H9 (cell line): Measurements from ENCODE around the gene BRD1. TPM values are rescaled to one million over a fixed set of nuclear protein-coding genes. Genes with fewer than 3 reads are reported as not detected.

ENCODE experiments used
- DNase-seq: peaks from one replicate; pipeline ENCODE4 v3.0.0-alpha.2; 2017
- H2AFZ ChIP-seq: one replicate; pipeline ENCODE4 v1.6.1; 2013; ENCODE audit warnings: mild to moderate bottlenecking, low read length, control low read depth, moderate library complexity
- H2AK5ac ChIP-seq: 2 replicates; pipeline ENCODE4 v1.6.1; 2013; ENCODE audit warnings: low read length, control low read depth, mixed read lengths; ENCODE audit not compliant: insufficient read length
- H2BK120ac ChIP-seq: one replicate; pipeline ENCODE4 v1.6.1; 2013; ENCODE audit warnings: low read depth, mild to moderate bottlenecking, low read length, control low read depth, inconsistent platforms; ENCODE audit not compliant: poor library complexity, severe bottlenecking
- H2BK12ac ChIP-seq: 2 replicates; pipeline ENCODE4 v1.6.1; 2013; ENCODE audit warnings: low read length, control low read depth, mixed read lengths, low read depth; ENCODE audit not compliant: insufficient read length
- H2BK15ac ChIP-seq: 2 replicates; pipeline ENCODE4 v1.6.1; 2013; ENCODE audit warnings: low read depth, low read length, control low read depth
- H2BK20ac ChIP-seq: one replicate; pipeline ENCODE4 v1.6.1; 2013; ENCODE audit warnings: low read depth, mild to moderate bottlenecking, low read length, control low read depth, inconsistent platforms; ENCODE audit not compliant: poor library complexity, severe bottlenecking
- H2BK5ac ChIP-seq: 2 replicates; pipeline ENCODE4 v1.6.1; 2013; ENCODE audit warnings: low read length, control low read depth, mixed read lengths; ENCODE audit not compliant: insufficient read length
- H3K14ac ChIP-seq: 2 replicates; pipeline ENCODE4 v1.6.1; 2013; ENCODE audit warnings: low read length, control low read depth; ENCODE audit not compliant: insufficient read depth
- H3K18ac ChIP-seq: 2 replicates; pipeline ENCODE4 v1.6.1; 2013; ENCODE audit warnings: low read depth, mild to moderate bottlenecking, mixed read lengths, low read length, control low read depth; ENCODE audit not compliant: insufficient read length
- H3K23ac ChIP-seq: 2 replicates; pipeline ENCODE4 v1.6.1; 2013; ENCODE audit warnings: low read length, control low read depth, mixed read lengths, low read depth; ENCODE audit not compliant: insufficient read length
- H3K23me2 ChIP-seq: 2 replicates; pipeline ENCODE4 v1.6.1; 2013; ENCODE audit warnings: low read depth, mild to moderate bottlenecking, mixed read lengths, low read length, control low read depth; ENCODE audit not compliant: insufficient read length, poor library complexity, severe bottlenecking
- H3K27ac ChIP-seq: 2 replicates; pipeline ENCODE4 v1.5.1; 2013; ENCODE audit warnings: low read length, control low read depth, mixed read lengths, low read depth; ENCODE audit not compliant: insufficient read length
- H3K27me3 ChIP-seq: 2 replicates; pipeline ENCODE4 v1.6.1; 2013; ENCODE audit warnings: low read length, control low read depth, inconsistent platforms; ENCODE audit not compliant: insufficient read depth
- H3K4ac ChIP-seq: 2 replicates; pipeline ENCODE4 v1.6.1; 2013; ENCODE audit warnings: low read depth, mild to moderate bottlenecking, control low read depth, inconsistent platforms, low read length, moderate library complexity
- H3K4me1 ChIP-seq: 2 replicates; pipeline ENCODE4 v1.6.1; 2013; ENCODE audit warnings: low read length, control low read depth, inconsistent platforms; ENCODE audit not compliant: insufficient read depth
- H3K4me2 ChIP-seq: 2 replicates; pipeline ENCODE4 v1.6.1; 2013; ENCODE audit warnings: low read length, control low read depth, mixed read lengths; ENCODE audit not compliant: insufficient read length, insufficient read depth
- H3K56ac ChIP-seq: 2 replicates; pipeline ENCODE4 v1.6.1; 2013; ENCODE audit warnings: low read depth, mild to moderate bottlenecking, mixed read lengths, low read length, control low read depth; ENCODE audit not compliant: insufficient read length
- H3K79me1 ChIP-seq: 2 replicates; pipeline ENCODE4 v1.6.1; 2013; ENCODE audit warnings: low read depth, mild to moderate bottlenecking, moderate library complexity, low read length, control low read depth, inconsistent platforms; ENCODE audit not compliant: insufficient read depth, poor library complexity, severe bottlenecking
- H3K79me2 ChIP-seq: 2 replicates; pipeline ENCODE4 v1.6.1; 2013; ENCODE audit warnings: low read length, control low read depth, inconsistent platforms; ENCODE audit not compliant: insufficient read depth
- H3K9ac ChIP-seq: 2 replicates; pipeline ENCODE4 v1.6.1; 2013; ENCODE audit warnings: low read length, control low read depth, mixed read lengths; ENCODE audit not compliant: insufficient read length; ENCODE audit errors: extremely low read depth
- H3K9me3 ChIP-seq: one replicate; pipeline ENCODE4 v1.6.1; 2013; ENCODE audit warnings: low read depth, low read length, inconsistent platforms; ENCODE audit not compliant: control insufficient read depth
- H3T11ph ChIP-seq: one replicate; pipeline ENCODE4 v1.6.1; 2013; ENCODE audit warnings: mild to moderate bottlenecking, low read length, control low read depth, inconsistent platforms
- H4K20me1 ChIP-seq: one replicate; pipeline ENCODE4 v1.6.1; 2013; ENCODE audit not compliant: control insufficient read depth, insufficient read length, insufficient read depth
- H4K5ac ChIP-seq: 2 replicates; pipeline ENCODE4 v1.6.1; 2013; ENCODE audit warnings: low read depth, mild to moderate bottlenecking, mixed read lengths, low read length, control low read depth; ENCODE audit not compliant: insufficient read length
- H4K8ac ChIP-seq: replicated peaks from 2 replicates; pipeline ENCODE4 v1.6.1; 2013; ENCODE audit warnings: low read length, control low read depth, mixed read lengths, low read depth; ENCODE audit not compliant: insufficient read length
- H4K91ac ChIP-seq: 2 replicates; pipeline ENCODE4 v1.6.1; 2013; ENCODE audit warnings: low read depth, mild to moderate bottlenecking, moderate library complexity, mixed read lengths, low read length, control low read depth; ENCODE audit not compliant: insufficient read length
- H3K27ac Mint-ChIP-seq, 3 experiments: 2 replicates in 2 of 3; 3 replicates in 1 of 3; pipeline ENCODE4 v1.8.0; 2020 to 2021; ENCODE audit warnings: mixed read lengths in 3 of 3, mild to moderate bottlenecking in 1 of 3, moderate library complexity in 1 of 3
- H3K27me3 Mint-ChIP-seq: 2 replicates; pipeline ENCODE4 v1.8.0; 2021; ENCODE audit warnings: low read depth, mild to moderate bottlenecking, moderate library complexity, mixed read lengths
- H3K36me3 Mint-ChIP-seq, 3 experiments: 2 replicates in 2 of 3; 3 replicates in 1 of 3; pipeline ENCODE4 v1.8.0; 2020 to 2021; ENCODE audit warnings: low read depth in 3 of 3, mixed read lengths in 3 of 3; ENCODE audit not compliant: insufficient read depth in 1 of 3
- H3K4me1 Mint-ChIP-seq, 2 experiments: 2 replicates each; pipeline ENCODE4 v1.8.0; 2020; ENCODE audit warnings: mixed read lengths in 2 of 2
- H3K4me3 Mint-ChIP-seq, 2 experiments: 2 replicates in 1 of 2; 3 replicates in 1 of 2; pipeline ENCODE4 v1.8.0; 2020 to 2021; ENCODE audit warnings: mild to moderate bottlenecking in 2 of 2, mixed read lengths in 2 of 2, moderate library complexity in 1 of 2
- H3K9me3 Mint-ChIP-seq, 2 experiments: 2 replicates in 1 of 2; 3 replicates in 1 of 2; pipeline ENCODE4 v1.8.0; 2020; ENCODE audit warnings: mild to moderate bottlenecking in 2 of 2, mixed read lengths in 2 of 2, moderate library complexity in 1 of 2
- WGBS: extraction: QIAGEN DNeasy Blood & Tissue Kit; methylation state at CpG from one replicate; pipeline ENCODE4 v1.1.7; 2013; ENCODE audit warnings: missing lambda C conversion rate, low lambda C conversion rate, mixed read lengths; ENCODE audit not compliant: insufficient read length; ENCODE audit errors: extremely low coverage; 5-methylcytosine and 5-hydroxymethylcytosine counted together
- long read RNA-seq: library from polyadenylated mRNA; unstranded; transcript quantifications from one replicate; pipeline ENCODE4 v2.0.0, GENCODE V29; 2020
- total RNA-seq: library from RNA; stranded (reverse); gene quantifications from 2 replicates; pipeline ENCODE4 v1.2.1, GENCODE V29; 2021
- TF ChIP-seq, protein P1 (sequence below): fragments of 200-600 bp; sonication (generic); conservative IDR thresholded peaks from 3 replicates; pipeline ENCODE4 v1.8.0; 2021; ENCODE audit warnings: antibody characterized with exemption, mild to moderate bottlenecking

BRD1 gene
- total RNA-seq = 51.3 and 53.3 TPM in 2 replicates
- long read RNA-seq, full-length matches to known transcripts = 6 of 46 reads
- long read RNA-seq, partial matches to known transcripts = 28 of 46 reads
- long read RNA-seq, other reads (novel, unspliced or antisense) = 12 of 46 reads

DNA sequence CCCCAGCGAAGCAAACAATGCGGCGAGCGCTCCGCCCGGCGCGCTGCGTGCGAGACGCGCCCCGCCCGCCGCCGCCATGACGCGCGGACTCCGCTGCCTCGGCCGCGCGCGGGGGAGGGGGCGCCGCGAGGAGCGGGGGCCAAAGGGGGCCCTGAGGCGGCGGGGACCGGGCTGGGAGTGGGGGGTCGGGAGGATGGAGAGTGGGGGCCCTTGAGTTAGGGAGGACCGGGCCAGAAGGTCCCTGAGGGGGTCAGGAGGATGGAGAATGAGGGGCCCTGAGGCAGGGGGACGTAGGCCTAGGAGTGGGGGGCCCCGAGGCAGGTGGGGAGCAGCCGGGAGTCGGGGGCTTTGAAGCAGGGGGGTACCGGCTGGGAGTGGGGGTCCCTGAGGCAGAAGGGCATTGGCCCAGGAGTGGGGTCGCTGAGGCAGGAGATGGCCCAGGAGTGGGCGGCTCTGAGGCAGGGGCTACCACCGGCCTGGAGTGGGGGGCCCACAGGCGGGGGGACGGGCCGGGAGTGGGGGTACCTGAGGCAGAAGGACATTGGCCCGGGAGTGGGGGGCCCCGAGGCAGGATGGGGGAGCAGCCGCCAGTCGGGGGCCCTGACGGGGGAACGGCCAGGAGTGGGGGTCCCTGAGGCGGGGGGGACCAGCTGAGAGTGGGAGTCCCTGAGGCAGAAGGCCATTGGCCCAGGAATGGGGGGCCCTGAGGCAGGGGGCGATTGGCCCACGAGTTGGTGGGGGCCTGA is at the start of gene BRD1:
TSS of gene BRD1 (minus strand) at position 21 of the 746 bp plus-strand sequence. CDS start 3,556 bp downstream, outside the sequence.
- no peak within 1 kb of the TSS for H2BK15ac ChIP-seq
- no peaks in the 10 kb centered on the region for H3K27me3 ChIP-seq
- peak; percentile 28 for DNase-seq
- no peak within 1 kb of the TSS for H3K56ac ChIP-seq
- no peak within 1 kb of the TSS for H4K5ac ChIP-seq
- peak within 1 kb of the TSS; percentile 73 for H3K18ac ChIP-seq
- no peaks in the 10 kb centered on the region for H3K9me3 ChIP-seq
- no peak within 1 kb of the TSS for H3K4ac ChIP-seq
- H4K20me1 ChIP-seq = no peaks in the 10 kb centered on the region
- peak within 1 kb of the TSS; percentile 85 for H3K14ac ChIP-seq
- peaks cover 15 to 20% of the 10 kb centered on the region in 2 experiments for H3K4me1 Mint-ChIP-seq
- H3K23ac ChIP-seq = no peak within 1 kb of the TSS
- no peak within 1 kb of the TSS for H2AFZ ChIP-seq
- H3T11ph ChIP-seq = no peak within 1 kb of the TSS
- peak within 1 kb of the TSS; percentile 74 for H3K4me2 ChIP-seq
- H3K27me3 Mint-ChIP-seq = peaks cover 37% of the 10 kb centered on the region
- H3K4me3 Mint-ChIP-seq = peak within 1 kb of the TSS; percentile 82 to 87
- H3K36me3 Mint-ChIP-seq = peaks cover 28 to 52% (median 48%) of the 10 kb centered on the region in 3 experiments
- H2AK5ac ChIP-seq = no peak within 1 kb of the TSS
- H4K8ac ChIP-seq = no peak within 1 kb of the TSS
- H4K91ac ChIP-seq = no peak within 1 kb of the TSS
- no peak within 1 kb of the TSS for H2BK120ac ChIP-seq
- H3K27ac Mint-ChIP-seq = no peak within 1 kb of the TSS; a peak in 1 of 7 replicates
- peaks cover 9% of the 10 kb centered on the region for H3K23me2 ChIP-seq
- no peak within 1 kb of the TSS for H2BK20ac ChIP-seq
- H3K4me1 ChIP-seq = no peaks in the 10 kb centered on the region
- peaks cover 6% of the 10 kb centered on the region for H3K79me1 ChIP-seq
- H3K79me2 ChIP-seq = peaks cover 34% of the 10 kb centered on the region; the same call in 1 of the 2 replicates
- H3K27ac ChIP-seq = no peak within 1 kb of the TSS
- no CpG with 5 or more reads among the region's 54 CpGs for WGBS
- H3K9me3 Mint-ChIP-seq = peaks cover 20 to 43% of the 10 kb centered on the region in 2 experiments
- H2BK12ac ChIP-seq = no peak within 1 kb of the TSS
- H2BK5ac ChIP-seq = no peak within 1 kb of the TSS
- TF ChIP-seq, protein P1, sequence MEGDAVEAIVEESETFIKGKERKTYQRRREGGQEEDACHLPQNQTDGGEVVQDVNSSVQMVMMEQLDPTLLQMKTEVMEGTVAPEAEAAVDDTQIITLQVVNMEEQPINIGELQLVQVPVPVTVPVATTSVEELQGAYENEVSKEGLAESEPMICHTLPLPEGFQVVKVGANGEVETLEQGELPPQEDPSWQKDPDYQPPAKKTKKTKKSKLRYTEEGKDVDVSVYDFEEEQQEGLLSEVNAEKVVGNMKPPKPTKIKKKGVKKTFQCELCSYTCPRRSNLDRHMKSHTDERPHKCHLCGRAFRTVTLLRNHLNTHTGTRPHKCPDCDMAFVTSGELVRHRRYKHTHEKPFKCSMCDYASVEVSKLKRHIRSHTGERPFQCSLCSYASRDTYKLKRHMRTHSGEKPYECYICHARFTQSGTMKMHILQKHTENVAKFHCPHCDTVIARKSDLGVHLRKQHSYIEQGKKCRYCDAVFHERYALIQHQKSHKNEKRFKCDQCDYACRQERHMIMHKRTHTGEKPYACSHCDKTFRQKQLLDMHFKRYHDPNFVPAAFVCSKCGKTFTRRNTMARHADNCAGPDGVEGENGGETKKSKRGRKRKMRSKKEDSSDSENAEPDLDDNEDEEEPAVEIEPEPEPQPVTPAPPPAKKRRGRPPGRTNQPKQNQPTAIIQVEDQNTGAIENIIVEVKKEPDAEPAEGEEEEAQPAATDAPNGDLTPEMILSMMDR = no peak
- peak within 1 kb of the TSS; percentile 8 for H3K9ac ChIP-seq
